OCI-LY7 (cell line): ENCODE measurements around the gene CDK10. TPM values are rescaled to one million over a fixed set of nuclear protein-coding genes. Genes with fewer than 3 reads are reported as not detected.
A peak's percentile ranks its signal among the peaks of the same experiment; 100 is the strongest.

Source experiments
- BruUV-seq: library from RNA; stranded (reverse); fragments of 400-500 nt; replicated peaks from 2 replicates; lab custom pipeline; 2021; lab: Mats Ljungman, UMichigan
- CTCF ChIA-PET: fragments of 300-600 bp; sonication (Branson Sonifier 250); formaldehyde crosslinking; loops from one replicate; lab custom pipeline; 2022; ENCODE audit warnings: antibody characterized with exemption; ENCODE audit not compliant: unreplicated experiment; lab: Charles Lee
- POLR2A ChIA-PET: fragments of 300-600 bp; sonication (Branson Sonifier 250); formaldehyde crosslinking; loops from one replicate; lab custom pipeline; 2022; ENCODE audit warnings: antibody characterized with exemption; lab: Charles Lee
- DNase-seq: peaks from one replicate; pipeline ENCODE4 v3.0.0-alpha.2; 2015; ENCODE audit warnings: low spot score
- H2AFZ ChIP-seq: fragments of 200-600 bp; sonication (generic), shearing (Covaris generic); 2 replicates; pipeline ENCODE4 v1.6.1; 2014; ENCODE audit warnings: mild to moderate bottlenecking, antibody characterized with exemption, low read length, moderate library complexity
- H3K27ac ChIP-seq: fragments of 200-600 bp; sonication (generic); 2 replicates; pipeline ENCODE4 v1.5.1; 2014; ENCODE audit warnings: mixed run types, low read depth, mild to moderate bottlenecking, moderate library complexity, low read length, inconsistent platforms; ENCODE audit not compliant: poor library complexity, severe bottlenecking
- H3K36me3 ChIP-seq: fragments of 200-600 bp; sonication (generic); 2 replicates; pipeline ENCODE4 v1.6.1; 2014; ENCODE audit warnings: mild to moderate bottlenecking, antibody characterized with exemption, low read length, moderate library complexity, mixed read lengths; ENCODE audit not compliant: insufficient read depth
- H3K4me1 ChIP-seq: fragments of 200-600 bp; sonication (generic); 2 replicates; pipeline ENCODE4 v1.5.1; 2014; ENCODE audit warnings: mild to moderate bottlenecking, low read length; ENCODE audit not compliant: insufficient read depth, poor library complexity, severe bottlenecking
- H3K4me2 ChIP-seq: fragments of 200-600 bp; sonication (generic); 2 replicates; pipeline ENCODE4 v1.6.1; 2014; ENCODE audit warnings: mild to moderate bottlenecking, low read length
- H3K4me3 ChIP-seq: fragments of 200-600 bp; sonication (generic); 2 replicates; pipeline ENCODE4 v1.5.1; 2014; ENCODE audit warnings: mild to moderate bottlenecking, low read depth, low read length; ENCODE audit not compliant: poor library complexity, severe bottlenecking
- H3K79me2 ChIP-seq: fragments of 200-600 bp; sonication (generic); 2 replicates; pipeline ENCODE4 v1.6.1; 2016; ENCODE audit warnings: low read depth, mild to moderate bottlenecking, low read length, moderate library complexity, mixed read lengths; ENCODE audit not compliant: insufficient read depth
- H3K9me2 ChIP-seq: fragments of 200-600 bp; sonication (generic); 2 replicates; pipeline ENCODE4 v1.6.1; 2016; ENCODE audit warnings: mild to moderate bottlenecking, low read length, mixed read lengths; ENCODE audit not compliant: insufficient read depth
- H3K9me3 ChIP-seq: fragments of 200-600 bp; sonication (generic); 2 replicates; pipeline ENCODE4 v1.6.1; 2014; ENCODE audit warnings: mild to moderate bottlenecking, mixed run types, low read length, mixed read lengths
- H4K20me1 ChIP-seq: fragments of 200-600 bp; sonication (generic); 2 replicates; pipeline ENCODE4 v1.6.1; 2014; ENCODE audit warnings: mild to moderate bottlenecking, antibody characterized with exemption, low read length, moderate library complexity, mixed read lengths; ENCODE audit not compliant: insufficient read depth
- EZH2phosphoT487 ChIP-seq: fragments of 200-600 bp; sonication (generic); IDR thresholded peaks from 2 replicates; pipeline ENCODE4 v1.6.1; 2018; ENCODE audit warnings: low read depth, borderline replicate concordance, mild to moderate bottlenecking, mixed run types, antibody characterized with exemption, low read length, moderate library complexity, mixed read lengths
- intact Hi-C: fragments of 100-400 bp; cut with micrococcal nuclease; formaldehyde crosslinking; loops from one replicate; pipeline ENCODE4 v1.10.0; 2022; ENCODE audit not compliant: unreplicated experiment
- total RNA-seq, 2 experiments: library from RNA; depleted of rRNA in 1 of 2; stranded (reverse); fragments of >200 nt in 1 of 2; shearing (Covaris generic) in 1 of 2; gene quantifications; 2 replicates each; pipeline ENCODE4 v1.2.3, GENCODE V29; 2014 to 2022
- TF ChIP-seq, protein P1 (sequence below): fragments of 200-600 bp; sonication (generic); conservative IDR thresholded peaks from 2 replicates; pipeline ENCODE4 v1.5.1; 2014; ENCODE audit warnings: mild to moderate bottlenecking, antibody characterized with exemption, low read length, moderate library complexity, mixed read lengths

Gene CDK10
- total RNA-seq, 2 experiments from 2014 or later, result 98.6 to 130 TPM

DNA sequence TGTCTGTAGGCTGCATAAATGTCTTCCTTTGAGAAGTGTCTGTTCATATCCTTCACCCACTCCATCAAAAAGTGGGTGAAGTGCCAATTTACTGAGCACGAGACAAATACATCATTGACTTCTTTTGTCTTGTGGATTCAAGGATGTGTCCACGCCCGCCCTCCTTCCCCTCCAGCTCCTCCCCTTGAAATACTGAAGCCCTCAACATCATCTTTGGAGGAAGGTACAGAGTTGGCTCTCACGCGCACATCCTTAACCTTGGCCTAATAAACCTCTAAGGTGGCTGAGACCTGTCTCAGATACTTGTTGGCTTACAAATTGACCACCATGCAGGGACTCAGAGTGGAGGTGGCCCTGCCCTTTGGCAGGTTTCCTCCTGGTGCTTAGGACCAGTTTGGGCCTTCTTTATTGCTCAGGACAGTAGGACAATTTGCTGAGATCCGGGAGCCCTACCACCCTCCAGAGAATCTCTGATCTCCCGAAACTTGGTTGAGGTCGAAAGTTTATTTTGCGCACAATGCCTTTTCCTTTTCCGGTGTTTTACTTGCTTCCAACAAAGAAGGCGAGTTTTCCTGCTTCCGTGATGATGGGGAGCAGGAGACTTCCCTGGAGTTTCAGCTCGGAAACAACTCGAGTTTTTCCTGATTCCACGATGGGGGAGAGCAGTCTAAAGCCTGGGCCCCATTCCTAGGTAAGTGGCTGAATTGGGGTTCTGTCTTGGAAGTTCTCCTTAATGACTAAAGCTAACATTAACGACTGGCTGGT lies 14.1 kb upstream of the CDK10 start:
- no TSS peak for BruUV-seq
- Histone ChIP-seq H3K9me2 (no peaks in the 10 kb centered on the region), H3K79me2 (no peaks in the 10 kb centered on the region), H4K20me1 (no peaks in the 10 kb centered on the region), H3K27ac (no peak overlapping the region), H3K4me2 (no peak overlapping the region), H3K9me3 (0 out of 2 replicates have a peak, but pooled peaks cover 3% of the 10 kb centered on the region), H3K4me1 (no peaks in the 10 kb centered on the region), H3K4me3 (no peak overlapping the region), H3K36me3 (no peaks in the 10 kb centered on the region), H2AFZ (no peak overlapping the region)
- intact Hi-C loops, result no loop called here
- POLR2A ChIA-PET, result no interaction called here
- no peak for DNase-seq
- TF ChIP-seq, protein P1, sequence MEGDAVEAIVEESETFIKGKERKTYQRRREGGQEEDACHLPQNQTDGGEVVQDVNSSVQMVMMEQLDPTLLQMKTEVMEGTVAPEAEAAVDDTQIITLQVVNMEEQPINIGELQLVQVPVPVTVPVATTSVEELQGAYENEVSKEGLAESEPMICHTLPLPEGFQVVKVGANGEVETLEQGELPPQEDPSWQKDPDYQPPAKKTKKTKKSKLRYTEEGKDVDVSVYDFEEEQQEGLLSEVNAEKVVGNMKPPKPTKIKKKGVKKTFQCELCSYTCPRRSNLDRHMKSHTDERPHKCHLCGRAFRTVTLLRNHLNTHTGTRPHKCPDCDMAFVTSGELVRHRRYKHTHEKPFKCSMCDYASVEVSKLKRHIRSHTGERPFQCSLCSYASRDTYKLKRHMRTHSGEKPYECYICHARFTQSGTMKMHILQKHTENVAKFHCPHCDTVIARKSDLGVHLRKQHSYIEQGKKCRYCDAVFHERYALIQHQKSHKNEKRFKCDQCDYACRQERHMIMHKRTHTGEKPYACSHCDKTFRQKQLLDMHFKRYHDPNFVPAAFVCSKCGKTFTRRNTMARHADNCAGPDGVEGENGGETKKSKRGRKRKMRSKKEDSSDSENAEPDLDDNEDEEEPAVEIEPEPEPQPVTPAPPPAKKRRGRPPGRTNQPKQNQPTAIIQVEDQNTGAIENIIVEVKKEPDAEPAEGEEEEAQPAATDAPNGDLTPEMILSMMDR, result no peak
- TF ChIP-seq EZH2phosphoT487, result no peak
- CTCF ChIA-PET, result no interaction called here

GRCh38 chr16:89678258-89678657 lies 8.2 kb upstream of the CDK10 start:
- H4K20me1 ChIP-seq, result no peaks in the 10 kb centered on the region
- H2AFZ ChIP-seq, result no peak overlapping the region
- TF ChIP-seq, protein P1, result no peak
- TF ChIP-seq EZH2phosphoT487, result no peak
- no peaks in the 10 kb centered on the region for H3K9me2 ChIP-seq
- peaks cover 24% of the 10 kb centered on the region; the same call in 1 of the 2 replicates for H3K9me3 ChIP-seq
- intact Hi-C loops, result no loop called here
- BruUV-seq, result no TSS peak
- DNase-seq, result peak; percentile 58
- CTCF ChIA-PET, result no interaction called here
- H3K27ac ChIP-seq, result no peak overlapping the region
- no peaks in the 10 kb centered on the region; the same call in 1 of the 2 replicates for H3K36me3 ChIP-seq
- H3K4me2 ChIP-seq, result no peak overlapping the region
- H3K4me1 ChIP-seq, result no peaks in the 10 kb centered on the region
- no peaks in the 10 kb centered on the region for H3K79me2 ChIP-seq
- H3K4me3 ChIP-seq, result no peak overlapping the region
- POLR2A ChIA-PET, result no interaction called here

GRCh38 chr16:89685916-89686315 lies 573 bp upstream of the CDK10 start:
- peak overlapping the region; percentile 74 for H3K4me3 ChIP-seq
- H3K9me3 ChIP-seq, result peaks cover 8% of the 10 kb centered on the region; the same call in 1 of the 2 replicates
- peaks cover 25% of the 10 kb centered on the region; the same call in 1 of the 2 replicates for H3K79me2 ChIP-seq
- peaks cover 13% of the 10 kb centered on the region for H3K4me1 ChIP-seq
- H3K27ac ChIP-seq, result no peak overlapping the region
- BruUV-seq, result no TSS peak
- intact Hi-C loops, result no loop called here
- H3K4me2 ChIP-seq, result peak overlapping the region; percentile 100
- peaks cover 39% of the 10 kb centered on the region for H3K36me3 ChIP-seq
- H4K20me1 ChIP-seq, result no peaks in the 10 kb centered on the region
- ChIA-PET CTCF (no interaction called here), POLR2A (no interaction called here)
- H3K9me2 ChIP-seq, result no peaks in the 10 kb centered on the region
- no peak for DNase-seq
- TF ChIP-seq EZH2phosphoT487, result no peak
- TF ChIP-seq, protein P1, result no peak
- H2AFZ ChIP-seq, result no peak overlapping the region
